GM23248 (cell line): ENCODE measurements around the gene LTB4R. TPM values are rescaled to one million over a fixed set of nuclear protein-coding genes. Genes with fewer than 3 reads are reported as not detected.

ENCODE experiments used
- DNase-seq: peaks from one replicate; pipeline ENCODE4 v3.0.0-alpha.2; 2015
- H2AFZ ChIP-seq: fragments of 200-600 bp; sonication (generic); 2 replicates; pipeline ENCODE4 v1.6.1; 2016; ENCODE audit warnings: antibody characterized with exemption
- H3F3A ChIP-seq: fragments of 200-600 bp; sonication (generic); 2 replicates; pipeline ENCODE4 v1.6.1; 2016; ENCODE audit warnings: mild to moderate bottlenecking, antibody characterized with exemption, mixed run types; ENCODE audit not compliant: insufficient read depth
- H3K27ac ChIP-seq: fragments of 200-600 bp; sonication (generic); 2 replicates; pipeline ENCODE4 v1.5.1; 2016; ENCODE audit warnings: mild to moderate bottlenecking
- H3K27me3 ChIP-seq: fragments of 200-600 bp; sonication (generic); replicated peaks from 2 replicates; pipeline ENCODE4 v1.6.1; 2016; ENCODE audit warnings: mild to moderate bottlenecking; ENCODE audit not compliant: insufficient read depth
- H3K36me3 ChIP-seq: fragments of 200-600 bp; sonication (generic); 2 replicates; pipeline ENCODE4 v1.6.1; 2016; ENCODE audit warnings: low read depth, mild to moderate bottlenecking
- H3K4me1 ChIP-seq: fragments of 200-600 bp; sonication (generic); 2 replicates; pipeline ENCODE4 v1.6.1; 2016; ENCODE audit warnings: mild to moderate bottlenecking; ENCODE audit not compliant: insufficient read depth
- H3K4me2 ChIP-seq: fragments of 200-600 bp; sonication (generic); one replicate; pipeline ENCODE4 v1.6.1; 2016; ENCODE audit warnings: mild to moderate bottlenecking; ENCODE audit not compliant: unreplicated experiment
- H3K4me3 ChIP-seq: fragments of 200-600 bp; sonication (generic); 2 replicates; pipeline ENCODE4 v1.5.1; 2016; ENCODE audit warnings: mild to moderate bottlenecking
- H3K79me2 ChIP-seq: fragments of 200-600 bp; sonication (generic); 2 replicates; pipeline ENCODE4 v1.6.1; 2016; ENCODE audit warnings: mild to moderate bottlenecking; ENCODE audit not compliant: insufficient read depth
- H3K9ac ChIP-seq: fragments of 200-600 bp; sonication (generic); 2 replicates; pipeline ENCODE4 v1.6.1; 2016; ENCODE audit warnings: mild to moderate bottlenecking
- H3K9me2 ChIP-seq: fragments of 200-600 bp; sonication (generic); 2 replicates; pipeline ENCODE4 v1.6.1; 2016; ENCODE audit warnings: mixed run types, mild to moderate bottlenecking, moderate library complexity; ENCODE audit not compliant: insufficient read depth
- H3K9me3 ChIP-seq: fragments of 200-600 bp; sonication (generic); one replicate; pipeline ENCODE4 v1.6.1; 2017; ENCODE audit warnings: low read depth
- H4K20me1 ChIP-seq: fragments of 200-600 bp; sonication (generic); 2 replicates; pipeline ENCODE4 v1.6.0; 2016; ENCODE audit not compliant: insufficient read depth
- EZH2 ChIP-seq: fragments of 200-600 bp; sonication (generic); IDR thresholded peaks from 2 replicates; pipeline ENCODE4 v1.6.1; 2018; ENCODE audit warnings: antibody characterized with exemption, mild to moderate bottlenecking; ENCODE audit not compliant: insufficient read depth, poor library complexity, severe bottlenecking
- EZH2phosphoT487 ChIP-seq: fragments of 200-600 bp; sonication (generic); IDR thresholded peaks from 2 replicates; pipeline ENCODE4 v1.6.1; 2018; ENCODE audit warnings: antibody characterized with exemption, moderate library complexity, mild to moderate bottlenecking, low read depth; ENCODE audit not compliant: insufficient read depth
- WGBS, 2 experiments: methylation state at CpG; one replicate each; pipeline ENCODE4 v1.1.6; 2015 to 2017; ENCODE audit warnings: low lambda C conversion rate in 2 of 2, low coverage in 1 of 2; ENCODE audit errors: missing lambda C conversion rate in 2 of 2; 5-methylcytosine and 5-hydroxymethylcytosine counted together
- in situ Hi-C: fragments of 300-500 bp; cut with MboI; formaldehyde crosslinking; loops from 2 replicates; pipeline ENCODE4 v1.15.0; 2020
- polyA plus RNA-seq: library from polyadenylated mRNA; unstranded; fragments of >200 nt; fragmentation: Nextera tagmentation; extraction: Ambion mirVana; gene quantifications from 2 replicates; pipeline ENCODE4 v1.2.1, GENCODE V29; 2016
- total RNA-seq: library from RNA; depleted of rRNA; stranded (reverse); fragments of >200 nt; shearing (Covaris generic); gene quantifications from 2 replicates; pipeline ENCODE4 v1.2.3, GENCODE V29; 2014; rRNA removed

The LTB4R gene
- total RNA-seq, result 1.4 and 2.4 TPM in 2 replicates
- polyA plus RNA-seq, result 0.41 and 1.1 TPM in 2 replicates

DNA sequence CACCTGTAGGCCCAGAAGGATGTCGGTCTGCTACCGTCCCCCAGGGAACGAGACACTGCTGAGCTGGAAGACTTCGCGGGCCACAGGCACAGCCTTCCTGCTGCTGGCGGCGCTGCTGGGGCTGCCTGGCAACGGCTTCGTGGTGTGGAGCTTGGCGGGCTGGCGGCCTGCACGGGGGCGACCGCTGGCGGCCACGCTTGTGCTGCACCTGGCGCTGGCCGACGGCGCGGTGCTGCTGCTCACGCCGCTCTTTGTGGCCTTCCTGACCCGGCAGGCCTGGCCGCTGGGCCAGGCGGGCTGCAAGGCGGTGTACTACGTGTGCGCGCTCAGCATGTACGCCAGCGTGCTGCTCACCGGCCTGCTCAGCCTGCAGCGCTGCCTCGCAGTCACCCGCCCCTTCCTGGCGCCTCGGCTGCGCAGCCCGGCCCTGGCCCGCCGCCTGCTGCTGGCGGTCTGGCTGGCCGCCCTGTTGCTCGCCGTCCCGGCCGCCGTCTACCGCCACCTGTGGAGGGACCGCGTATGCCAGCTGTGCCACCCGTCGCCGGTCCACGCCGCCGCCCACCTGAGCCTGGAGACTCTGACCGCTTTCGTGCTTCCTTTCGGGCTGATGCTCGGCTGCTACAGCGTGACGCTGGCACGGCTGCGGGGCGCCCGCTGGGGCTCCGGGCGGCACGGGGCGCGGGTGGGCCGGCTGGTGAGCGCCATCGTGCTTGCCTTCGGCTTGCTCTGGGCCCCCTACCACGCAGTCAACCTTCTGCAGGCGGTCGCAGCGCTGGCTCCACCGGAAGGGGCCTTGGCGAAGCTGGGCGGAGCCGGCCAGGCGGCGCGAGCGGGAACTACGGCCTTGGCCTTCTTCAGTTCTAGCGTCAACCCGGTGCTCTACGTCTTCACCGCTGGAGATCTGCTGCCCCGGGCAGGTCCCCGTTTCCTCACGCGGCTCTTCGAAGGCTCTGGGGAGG lies at the start of gene LTB4R:
LTB4R (plus strand) TSS at position 857 of the 959 bp plus-strand sequence. CDS start 4,150 bp downstream, outside the sequence.
- H3K27me3 ChIP-seq, result no peaks in the 10 kb centered on the region
- no peaks in the 10 kb centered on the region for H4K20me1 ChIP-seq
- no peaks in the 10 kb centered on the region for H3K9me3 ChIP-seq
- H3K9ac ChIP-seq, result peak within 1 kb of the TSS; percentile 52
- 6 to 8% methylated on average over 69 of the region's 99 CpGs for WGBS, 2 experiments
- no peaks in the 10 kb centered on the region for H3K9me2 ChIP-seq
- H2AFZ ChIP-seq, result peak within 1 kb of the TSS; percentile 66
- no peak within 1 kb of the TSS for H3K27ac ChIP-seq
- H3K4me3 ChIP-seq, result peak within 1 kb of the TSS; percentile 59
- no peak for TF ChIP-seq EZH2
- no peak for TF ChIP-seq EZH2phosphoT487
- H3K79me2 ChIP-seq, result no peaks in the 10 kb centered on the region
- peaks cover 8% of the 10 kb centered on the region; the same call in 1 of the 2 replicates for H3F3A ChIP-seq
- peaks cover 15% of the 10 kb centered on the region for H3K4me1 ChIP-seq
- in situ Hi-C loops, result no loop called here
- H3K4me2 ChIP-seq, result peak within 1 kb of the TSS; percentile 27
- peak; percentile 93 for DNase-seq
- no peaks in the 10 kb centered on the region for H3K36me3 ChIP-seq

- no peak for DNase-seq
- Histone ChIP-seq H3K4me1 (peaks cover 7% of the 10 kb centered on the region), H3K9ac (no peak overlapping the region), H2AFZ (no peak overlapping the region), H3K4me2 (no peak overlapping the region), H4K20me1 (no peaks in the 10 kb centered on the region), H3K27ac (no peak overlapping the region), H3K36me3 (no peaks in the 10 kb centered on the region), H3K27me3 (no peaks in the 10 kb centered on the region), H3K9me2 (no peaks in the 10 kb centered on the region), H3K4me3 (no peak overlapping the region), H3K9me3 (no peaks in the 10 kb centered on the region), H3F3A (no peaks in the 10 kb centered on the region), H3K79me2 (no peaks in the 10 kb centered on the region)
- in situ Hi-C loops, result no loop called here
- TF ChIP-seq EZH2 (no peak), EZH2phosphoT487 (no peak)
- 86 to 87% methylated on average over 19 of the region's 19 CpGs for WGBS, 2 experiments
Observed at GRCh38 chr14:24261969-24262327, 49.4 kb upstream of the LTB4R start.

- no peaks in the 10 kb centered on the region for H3K9me2 ChIP-seq
- no peak within 1 kb of the TSS for H3K27ac ChIP-seq
- no peak within 1 kb of the TSS for H3K4me2 ChIP-seq
- H3K4me3 ChIP-seq, result no peak within 1 kb of the TSS
- no peak within 1 kb of the TSS for H2AFZ ChIP-seq
- H4K20me1 ChIP-seq, result no peaks in the 10 kb centered on the region
- no peaks in the 10 kb centered on the region for H3K79me2 ChIP-seq
- H3K27me3 ChIP-seq, result no peaks in the 10 kb centered on the region
- in situ Hi-C loops, result no loop called here
- no peaks in the 10 kb centered on the region for H3F3A ChIP-seq
- no peaks in the 10 kb centered on the region for H3K9me3 ChIP-seq
- H3K4me1 ChIP-seq, result peaks cover 7% of the 10 kb centered on the region
- no peak within 1 kb of the TSS for H3K9ac ChIP-seq
- no peaks in the 10 kb centered on the region for H3K36me3 ChIP-seq
- WGBS, 2 experiments, result 68 to 70% methylated on average over 13 to 14 of the region's 14 CpGs
- no peak for TF ChIP-seq EZH2phosphoT487
- no peak for TF ChIP-seq EZH2
- no peak for DNase-seq
Observed at GRCh38 chr14:24262821-24263733, 48.2 kb upstream of the LTB4R start, which contains the start of gene TGM1. TGM1 (minus strand) TSS chr14:24263177; CDS start chr14:24262352, 825 bp downstream.

- H3K4me1 ChIP-seq, result peaks cover 7% of the 10 kb centered on the region
- H3K9me3 ChIP-seq, result no peaks in the 10 kb centered on the region
- H3K36me3 ChIP-seq, result no peaks in the 10 kb centered on the region
- no peak for DNase-seq
- H4K20me1 ChIP-seq, result no peaks in the 10 kb centered on the region
- WGBS, 2 experiments, result 65 to 76% methylated on average over 6 of the region's 6 CpGs
- H3K4me2 ChIP-seq, result no peak overlapping the region
- H3K79me2 ChIP-seq, result no peaks in the 10 kb centered on the region
- no peaks in the 10 kb centered on the region for H3F3A ChIP-seq
- H3K4me3 ChIP-seq, result no peak overlapping the region
- in situ Hi-C loops, result no loop called here
- no peak for TF ChIP-seq EZH2phosphoT487
- H3K27me3 ChIP-seq, result no peaks in the 10 kb centered on the region
- no peaks in the 10 kb centered on the region for H3K9me2 ChIP-seq
- no peak overlapping the region for H3K9ac ChIP-seq
- H2AFZ ChIP-seq, result no peak overlapping the region
- no peak overlapping the region for H3K27ac ChIP-seq
Observed at GRCh38 chr14:24263848-24264247, 47.5 kb upstream of the LTB4R start.
